Spleen (tissue), 11 donors: ENCODE measurements around the gene STRN. TPM values are rescaled to one million over a fixed set of nuclear protein-coding genes. Genes with fewer than 3 reads are reported as not detected.

Source experiments
- DNase-seq: peaks from one replicate; pipeline ENCODE4 v3.0.0-alpha.2; 2020
- H3K27ac ChIP-seq, 8 donors: fragments of 200-600 bp; sonication (generic) in 7 of 8; 1 replicate in 4 of 8; 2 replicates in 4 of 8; pipeline versions ENCODE4 v1.5.0 to v1.8.0; 2016 to 2021; ENCODE audit warnings: inconsistent platforms in 4 of 8, mild to moderate bottlenecking in 4 of 8, moderate library complexity in 1 of 8
- H3K27me3 ChIP-seq, 7 donors: fragments of 200-600 bp; sonication (generic) in 6 of 7; replicated peaks in 1 of 7; 1 replicate in 4 of 7; 2 replicates in 3 of 7; pipeline versions ENCODE4 v1.5.0 to v1.8.0; 2016 to 2021; ENCODE audit warnings: inconsistent platforms in 3 of 7, mild to moderate bottlenecking in 1 of 7
- H3K36me3 ChIP-seq, 6 donors: fragments of 200-600 bp; sonication (generic) in 5 of 6; 1 replicate in 4 of 6; 2 replicates in 2 of 6; pipeline versions ENCODE4 v1.5.0 to v1.8.0; 2016 to 2021; ENCODE audit warnings: inconsistent platforms in 2 of 6
- H3K4me1 ChIP-seq, 6 donors: fragments of 200-600 bp; sonication (generic) in 5 of 6; 1 replicate in 3 of 6; 2 replicates in 3 of 6; pipeline versions ENCODE4 v1.5.0 to v1.8.0; 2016 to 2021; ENCODE audit warnings: inconsistent platforms in 3 of 6
- H3K4me3 ChIP-seq, 8 donors: fragments of 200-600 bp; sonication (generic) in 7 of 8; 1 replicate in 4 of 8; 2 replicates in 4 of 8; pipeline versions ENCODE4 v1.5.0 to v1.8.0; 2016 to 2021; ENCODE audit warnings: inconsistent platforms in 4 of 8, mild to moderate bottlenecking in 4 of 8, moderate library complexity in 2 of 8
- H3K9me3 ChIP-seq, 8 donors: fragments of 200-600 bp; sonication (generic) in 7 of 8; 1 replicate in 4 of 8; 2 replicates in 4 of 8; pipeline versions ENCODE4 v1.5.0 to v1.8.0; 2016 to 2021; ENCODE audit warnings: inconsistent platforms in 4 of 8
- CTCF ChIP-seq, 11 experiments: fragments of 200-600 bp in 7 of 11; fragments of 450-650 bp in 4 of 11; sonication (generic) in 4 of 11; IDR thresholded peaks in 8 of 11; conservative IDR thresholded peaks in 3 of 11; 1 replicate in 7 of 11; 2 replicates in 4 of 11; pipeline versions ENCODE4 v1.4.0 to v1.8.0; 2016 to 2021; ENCODE audit warnings: antibody characterized with exemption in 11 of 11, inconsistent platforms in 4 of 11, mild to moderate bottlenecking in 1 of 11
- POLR2A ChIP-seq, 3 donors: fragments of 450-650 bp; IDR thresholded peaks; one replicate each; pipeline ENCODE4 v1.5.1; 2017; ENCODE audit warnings: antibody characterized with exemption in 3 of 3, mild to moderate bottlenecking in 1 of 3
- POLR2AphosphoS5 ChIP-seq, 3 donors: sonication (generic); formaldehyde crosslinking; IDR thresholded peaks; one replicate each; pipeline ENCODE4 v1.5.1; 2017; ENCODE audit warnings: antibody characterized with exemption in 3 of 3
- WGBS, 5 donors: extraction: QIAGEN DNeasy Blood & Tissue Kit in 3 of 5; methylation state at CpG; one replicate each; pipeline versions ENCODE4 v1.1.5 to v1.1.7; 2013 to 2018; 5-methylcytosine and 5-hydroxymethylcytosine counted together
- intact Hi-C: fragments of 100-400 bp; cut with DNase I; formaldehyde crosslinking; loops from one replicate; pipeline ENCODE4 v1.15.0; 2023; ENCODE audit warnings: low total_unique reads
- polyA plus RNA-seq, 3 donors: library from polyadenylated mRNA; stranded (reverse); fragments of 200-250 nt; gene quantifications; one replicate each; pipeline ENCODE4 v1.2.1, GENCODE V29; 2013
- total RNA-seq, 7 donors: library from RNA; depleted of rRNA in 3 of 7; stranded (reverse); fragments of >200 nt in 3 of 7; fragmentation: NEBNext Ultra II Directional in 4 of 7; extraction: Animal tissue kit (Norgen Biotek cat#: 25700) in 4 of 7; gene quantifications; one replicate each; pipeline versions ENCODE4 v1.1.0 to v1.2.1, GENCODE V29; 2016 to 2021
- donor health status: healthy with polysubstance abuse.
- donor health status: DM: no; HTN: no; CAD: no; lungs with moderate emphysema.
- donor health status: DM: no; HTN: no; CAD: no.
- donor health status: Bipolar disorder and iron deficiency.
- donor health status: healthy.
- donor health status: DM: no; HTN: no; CAD: no.
- donor health status: DM: yes; HTN: yes; CAD: no.

Gene STRN
- total and polyA plus RNA-seq, 10 donors = 2.2 to 33.3 (median 26.2) TPM

DNA sequence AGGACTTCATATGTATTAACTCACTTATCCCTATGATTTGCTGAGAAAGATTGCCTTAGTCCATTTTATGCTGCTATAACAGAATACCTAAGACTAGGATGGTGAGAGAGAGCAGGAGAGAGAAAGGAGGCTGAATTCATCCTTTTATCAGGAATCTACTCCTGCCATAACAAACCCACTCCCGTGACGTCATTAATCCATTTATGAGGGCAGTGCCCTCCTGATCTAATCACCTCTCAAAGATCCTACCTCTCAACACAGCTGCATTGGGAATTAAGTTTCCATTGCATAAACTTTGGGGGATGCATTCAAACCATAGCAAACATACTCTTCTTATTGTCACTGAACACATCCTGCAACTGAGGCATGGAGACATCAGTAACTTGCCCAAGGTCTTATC lies 147.8 kb downstream of the STRN start:
- no peak for TF ChIP-seq POLR2A (IDR thresholded peaks at IDR 0.05)
- no peaks in the 10 kb centered on the region for H3K36me3 ChIP-seq
- WGBS, 5 donors = 61 to 98% (median 89%) methylated on average over 2 of the region's 2 CpGs
- H3K27me3 ChIP-seq = no peaks in the 10 kb centered on the region
- no peak overlapping the region for H3K4me3 ChIP-seq
- H3K27ac ChIP-seq = no peak overlapping the region
- intact Hi-C loops = no loop called here
- no peaks in the 10 kb centered on the region for H3K4me1 ChIP-seq
- no peak for DNase-seq
- H3K9me3 ChIP-seq = no peaks in the 10 kb centered on the region

DNA sequence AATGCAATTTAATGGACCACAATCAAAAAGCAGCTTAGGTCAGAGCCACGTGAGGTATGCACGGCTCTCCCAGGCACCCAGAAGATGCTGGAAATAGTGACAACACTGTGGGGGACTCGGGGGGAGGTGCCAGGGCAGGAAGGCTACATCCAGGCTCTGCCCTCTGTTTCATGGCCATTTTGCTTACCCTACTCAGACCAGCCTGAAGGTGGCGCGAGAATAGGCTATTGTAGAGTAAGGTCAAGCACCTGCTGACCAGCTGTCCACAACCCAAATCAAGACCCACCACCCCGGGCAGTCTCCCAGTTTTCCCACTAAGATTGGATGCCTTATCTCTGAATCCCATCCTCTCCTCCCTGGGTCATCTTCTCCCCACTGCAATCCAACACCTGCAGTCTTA lies 154.1 kb downstream of the STRN start:
- no peak overlapping the region for H3K27ac ChIP-seq
- TF ChIP-seq CTCF (IDR thresholded peaks at IDR 0.05 in 8 of 11, conservative IDR thresholded peaks at IDR 0.05 in 3 of 11) = no peak
- TF ChIP-seq POLR2A (IDR thresholded peaks at IDR 0.05) = no peak
- TF ChIP-seq POLR2AphosphoS5 (IDR thresholded peaks at IDR 0.05) = no peak
- H3K27me3 ChIP-seq = no peaks in the 10 kb centered on the region
- 51 to 67% (median 52%) methylated on average over 6 of the region's 6 CpGs for WGBS, 5 donors
- H3K4me3 ChIP-seq = no peak overlapping the region
- H3K4me1 ChIP-seq = no peaks in the 10 kb centered on the region
- H3K36me3 ChIP-seq = no peaks in the 10 kb centered on the region
- no peaks in the 10 kb centered on the region for H3K9me3 ChIP-seq
- intact Hi-C loops = no loop called here
- no peak for DNase-seq

GRCh38 chr2:36811071-36811470 lies 155.3 kb downstream of the STRN start:
- 84 to 94% (median 86%) methylated on average over 5 of the region's 5 CpGs for WGBS, 5 donors

GRCh38 chr2:36809069-36809445 lies 157.3 kb downstream of the STRN start:
- Histone ChIP-seq H3K27ac (no peak overlapping the region), H3K9me3 (no peaks in the 10 kb centered on the region), H3K27me3 (no peaks in the 10 kb centered on the region), H3K4me3 (no peak overlapping the region), H3K4me1 (no peaks in the 10 kb centered on the region), H3K36me3 (no peaks in the 10 kb centered on the region)
- WGBS, 5 donors = 90 to 92% (median 92%) methylated on average over 3 of the region's 3 CpGs
- DNase-seq = no peak
- TF ChIP-seq POLR2AphosphoS5 (IDR thresholded peaks at IDR 0.05) (no peak), CTCF (IDR thresholded peaks at IDR 0.05 in 8 of 11, conservative IDR thresholded peaks at IDR 0.05 in 3 of 11) (no peak), POLR2A (IDR thresholded peaks at IDR 0.05) (no peak)
- intact Hi-C loops = no loop called here

More at GRCh38 chr2:36811071-36811470, 155.3 kb downstream of the STRN start:
- Histone ChIP-seq H3K4me3 (no peak overlapping the region), H3K27me3 (no peaks in the 10 kb centered on the region), H3K27ac (no peak overlapping the region), H3K4me1 (no peaks in the 10 kb centered on the region), H3K36me3 (no peaks in the 10 kb centered on the region), H3K9me3 (no peaks in the 10 kb centered on the region)
- TF ChIP-seq CTCF (IDR thresholded peaks at IDR 0.05 in 8 of 11, conservative IDR thresholded peaks at IDR 0.05 in 3 of 11) = no peak
- no peak for TF ChIP-seq POLR2AphosphoS5 (IDR thresholded peaks at IDR 0.05)
- TF ChIP-seq POLR2A (IDR thresholded peaks at IDR 0.05) = no peak
- intact Hi-C loops = no loop called here
- DNase-seq = no peak
